Activated CD4-positive, alpha-beta memory T cell treated with anti-CD3 and anti-CD28 coated beads for 36 hours (primary cell): ENCODE measurements around the gene VCPKMT. TPM values are rescaled to one million over a fixed set of nuclear protein-coding genes. Genes with fewer than 3 reads are reported as not detected.
A peak's percentile ranks its signal among the peaks of the same experiment; 100 is the strongest.

Experiments
- CTCF ChIA-PET: fragments of 350-600 bp; sonication (Branson Sonifier 250); formaldehyde crosslinking; loops from one replicate; lab custom pipeline; 2021; ENCODE audit warnings: antibody characterized with exemption, inconsistent platforms; lab: Charles Lee
- POLR2A ChIA-PET: fragments of 350-600 bp; sonication (Branson Sonifier 250); formaldehyde crosslinking; loops from one replicate; lab custom pipeline; 2021; ENCODE audit warnings: antibody characterized with exemption; lab: Charles Lee
- DNase-seq: peaks from one replicate; pipeline ENCODE4 v3.0.0-alpha.2; 2020
- H3K27ac Mint-ChIP-seq: one replicate; pipeline ENCODE4 v1.8.0; 2021; ENCODE audit warnings: mixed read lengths
- H3K27me3 Mint-ChIP-seq: one replicate; pipeline ENCODE4 v1.8.0; 2021; ENCODE audit warnings: mixed read lengths
- H3K36me3 Mint-ChIP-seq: one replicate; pipeline ENCODE4 v1.8.0; 2021; ENCODE audit warnings: mixed read lengths
- H3K4me1 Mint-ChIP-seq: one replicate; pipeline ENCODE4 v1.8.0; 2021; ENCODE audit warnings: low read depth, mixed read lengths
- H3K4me3 Mint-ChIP-seq: one replicate; pipeline ENCODE4 v1.8.0; 2021; ENCODE audit warnings: mild to moderate bottlenecking, mixed read lengths
- H3K9me3 Mint-ChIP-seq: one replicate; pipeline ENCODE4 v1.8.0; 2021; ENCODE audit warnings: mixed read lengths
- intact Hi-C: fragments of 100-400 bp; cut with micrococcal nuclease; formaldehyde crosslinking; loops from one replicate; pipeline ENCODE4 v1.15.1; 2023
- total RNA-seq, 2 experiments: library from RNA; stranded (reverse); gene quantifications; one replicate each; pipeline ENCODE4 v1.2.3, GENCODE V29; 2021

Gene VCPKMT
- total RNA-seq, 2 experiments from 2014 or later, result 7.7 to 10.1 TPM

DNA sequence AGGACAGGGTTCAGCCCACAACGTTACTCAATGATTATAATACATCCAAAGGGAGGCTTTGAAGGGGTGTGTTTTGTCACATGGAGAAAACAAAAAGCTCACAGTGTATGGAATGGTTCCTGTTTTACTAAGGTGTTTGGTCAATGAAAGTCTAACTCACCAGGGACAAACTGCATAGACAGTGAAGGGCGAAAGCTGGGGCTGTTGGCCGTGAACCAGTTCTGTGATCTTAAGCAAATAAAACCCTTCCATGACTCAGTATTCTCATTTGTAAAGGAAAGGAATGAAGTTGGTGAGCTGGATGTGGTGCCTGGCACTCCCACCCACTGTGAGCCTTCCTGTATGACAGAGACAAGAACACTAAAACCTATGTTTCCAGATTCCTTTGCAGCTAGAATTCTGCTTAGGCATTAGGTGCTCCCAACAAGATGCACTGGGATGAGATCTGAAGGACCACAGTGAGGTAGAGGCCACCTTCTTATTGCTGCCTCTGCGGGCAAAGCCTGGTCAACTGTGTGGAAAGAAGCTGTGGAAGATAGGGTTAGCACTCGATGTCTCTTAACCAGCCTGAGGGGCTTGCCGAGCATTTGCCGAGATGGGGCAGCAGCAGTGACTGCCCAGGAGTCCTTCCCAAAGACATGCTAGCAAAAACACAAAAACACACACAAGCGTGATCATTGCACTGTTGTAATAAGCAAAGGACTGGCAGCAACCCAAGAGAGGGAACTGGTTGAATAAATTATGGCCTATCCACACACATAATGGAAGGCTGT lies 48.5 kb downstream of the VCPKMT start:
- peaks cover 75% of the 10 kb centered on the region for H3K4me1 Mint-ChIP-seq
- no peak overlapping the region for H3K4me3 Mint-ChIP-seq
- no peaks in the 10 kb centered on the region for H3K9me3 Mint-ChIP-seq
- CTCF ChIA-PET, result interaction anchor here (0.9 to 1.5 kb wide), 5 partner anchors 23 to 69 kb away, joined by 3 to 5 read pairs (median 3); no protein-coding TSS in a partner anchor
- H3K27ac Mint-ChIP-seq, result peak overlapping the region; percentile 53
- peaks cover 4% of the 10 kb centered on the region for H3K36me3 Mint-ChIP-seq
- POLR2A ChIA-PET, result interaction anchor here (0.9 to 2.7 kb wide), 3 partner anchors 14 to 205 kb away, joined by 4 to 27 read pairs (median 17); no protein-coding TSS in a partner anchor
- DNase-seq, result peak; percentile 56
- H3K27me3 Mint-ChIP-seq, result no peaks in the 10 kb centered on the region
- intact Hi-C loops, result no loop called here

DNA sequence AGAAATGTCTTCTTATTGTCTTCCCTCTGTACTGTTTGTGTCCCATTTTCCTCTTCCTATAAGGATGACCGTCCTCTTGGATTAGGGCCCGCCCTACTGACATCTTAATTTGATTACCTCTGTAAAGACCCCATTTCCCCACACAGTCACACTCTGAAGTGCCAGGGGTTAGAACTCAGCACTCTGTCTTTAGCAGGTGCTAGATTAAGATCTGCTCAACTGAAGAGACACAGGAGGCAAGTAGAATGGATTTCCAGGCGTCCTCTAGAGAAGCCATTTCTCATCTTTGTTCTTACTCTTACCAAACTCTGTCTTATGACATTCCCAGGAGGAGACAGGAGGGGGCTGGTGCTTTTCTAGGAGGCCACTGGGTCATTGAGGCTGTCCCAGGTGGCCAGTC lies 50.8 kb downstream of the VCPKMT start:
- Mint-ChIP-seq H3K9me3 (no peaks in the 10 kb centered on the region), H3K36me3 (peaks cover 10% of the 10 kb centered on the region), H3K4me1 (peaks cover 84% of the 10 kb centered on the region), H3K27me3 (no peaks in the 10 kb centered on the region), H3K4me3 (peak overlapping the region; percentile 53), H3K27ac (peak overlapping the region; percentile 91)
- ChIA-PET POLR2A (no interaction called here), CTCF (no interaction called here)
- no peak for DNase-seq
- intact Hi-C loops, result loop anchor here (1.0 kb wide), 6 partner anchors 18 to 197 kb away; no protein-coding TSS in a partner anchor

DNA sequence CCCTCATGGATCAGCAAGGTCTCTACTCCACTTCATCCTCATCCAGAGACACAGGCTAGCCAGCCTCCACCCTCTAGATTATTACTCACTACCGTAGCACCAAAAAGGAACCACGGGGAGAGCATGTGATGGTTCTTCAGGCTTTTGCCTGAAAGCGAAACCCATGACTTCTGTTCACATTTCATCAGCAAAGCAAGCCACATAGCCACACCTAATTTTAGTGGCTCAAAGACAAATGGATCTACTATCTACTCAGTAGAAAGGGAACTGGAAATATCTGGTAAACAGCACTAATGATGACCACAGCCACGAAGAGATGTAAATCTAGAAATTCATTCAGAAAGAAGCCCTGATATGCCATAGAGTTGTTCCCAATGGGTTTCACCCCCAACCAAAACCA lies 51.4 kb downstream of the VCPKMT start:
- Mint-ChIP-seq H3K27ac (peak overlapping the region; percentile 91), H3K36me3 (peaks cover 10% of the 10 kb centered on the region), H3K4me3 (peak overlapping the region; percentile 27), H3K4me1 (peaks cover 84% of the 10 kb centered on the region), H3K27me3 (no peaks in the 10 kb centered on the region), H3K9me3 (no peaks in the 10 kb centered on the region)
- intact Hi-C loops, result loop anchor here (1.0 to 5.0 kb wide), 7 partner anchors 18 to 443 kb away; partner anchors contain the start of genes MGAT2 and RPL36AL
- POLR2A ChIA-PET, result interaction anchor here (1.0 to 6.0 kb wide), 6 partner anchors 17 to 203 kb away, joined by 3 to 137 read pairs (median 43); no protein-coding TSS in a partner anchor
- CTCF ChIA-PET, result interaction anchor here (0.9 to 4.4 kb wide), 7 partner anchors 9 to 203 kb away, joined by 3 to 27 read pairs (median 4); no protein-coding TSS in a partner anchor
- peak; percentile 80 for DNase-seq

DNA sequence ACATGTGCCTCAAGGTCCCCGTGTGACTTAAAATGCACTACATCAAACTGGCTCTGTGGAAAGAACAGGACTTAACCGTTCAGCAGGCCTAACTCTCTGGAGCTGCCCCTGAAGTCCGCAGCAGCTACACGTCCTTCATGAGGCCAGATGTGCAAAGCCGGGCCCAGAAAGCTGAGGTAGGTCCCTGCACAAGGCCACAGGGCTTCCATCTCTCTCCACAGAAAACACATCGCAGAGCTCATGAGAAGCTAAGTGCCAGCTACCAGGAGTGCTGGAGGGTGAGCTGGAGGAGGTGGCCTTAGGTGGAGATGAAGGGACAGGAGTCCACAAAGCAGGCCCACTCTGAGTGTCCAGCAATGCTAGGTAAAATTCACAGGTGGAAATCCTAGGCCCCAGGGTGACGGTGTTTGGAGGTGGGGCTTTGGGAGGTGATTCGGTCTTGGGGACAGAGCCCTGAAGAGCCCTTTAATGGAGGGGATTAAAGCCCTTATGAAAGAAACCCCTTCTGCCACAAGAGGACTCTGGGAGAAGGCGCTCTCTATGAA lies 52.4 kb downstream of the VCPKMT start:
- Mint-ChIP-seq H3K36me3 (peaks cover 12% of the 10 kb centered on the region), H3K4me1 (peaks cover 85% of the 10 kb centered on the region), H3K9me3 (no peaks in the 10 kb centered on the region), H3K27ac (peak overlapping the region; percentile 91), H3K27me3 (no peaks in the 10 kb centered on the region), H3K4me3 (no peak overlapping the region)
- intact Hi-C loops, result loop anchor here (5.0 kb wide), 1 partner anchor 442 kb away; the partner anchor contains the start of genes MGAT2 and RPL36AL
- ChIA-PET POLR2A (interaction anchor here (0.9 to 6.0 kb wide), 8 partner anchors 18 to 202 kb away, joined by 3 to 137 read pairs (median 20); no protein-coding TSS in a partner anchor), CTCF (interaction anchor here (0.9 to 5.0 kb wide), 8 partner anchors 8 to 202 kb away, joined by 3 to 64 read pairs (median 4); no protein-coding TSS in a partner anchor)
- DNase-seq, result no peak

DNA sequence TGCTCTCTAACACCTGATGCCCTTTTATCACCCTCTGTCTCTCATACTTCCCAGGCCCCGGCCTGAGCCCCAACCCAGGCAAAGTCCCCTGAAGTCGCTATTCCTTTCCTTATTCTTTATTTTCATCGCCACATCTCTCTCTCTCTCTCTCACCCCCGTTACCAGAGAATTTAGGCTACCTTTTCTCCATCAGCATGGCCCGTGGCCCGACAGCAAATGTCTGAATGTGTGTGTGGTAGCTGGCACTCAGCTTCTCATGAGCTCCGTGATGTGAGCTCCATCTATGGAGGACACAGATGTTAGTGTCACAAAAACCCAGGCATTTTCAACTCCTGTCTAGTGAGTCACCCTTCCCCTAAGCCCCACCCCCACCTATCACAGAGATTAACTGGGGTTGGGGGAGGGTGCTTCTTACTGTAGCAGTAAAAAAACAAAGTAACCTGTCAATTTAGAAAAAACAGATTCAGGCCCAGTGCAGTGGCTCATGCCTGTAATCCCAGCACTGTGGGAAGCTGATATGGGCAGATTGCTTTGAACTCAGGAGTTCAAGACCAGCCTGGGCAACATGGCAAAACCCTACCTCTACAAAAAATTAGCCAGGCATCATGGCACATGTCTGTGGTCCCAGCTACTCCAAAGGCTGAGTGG lies 53.8 kb downstream of the VCPKMT start:
- intact Hi-C loops, result loop anchor here (1.0 to 5.0 kb wide), 6 partner anchors 41 to 440 kb away; partner anchors contain the start of genes MGAT2 and RPL36AL
- CTCF ChIA-PET, result interaction anchor here (0.6 to 5.0 kb wide), 23 partner anchors 8 to 210 kb away, joined by 3 to 64 read pairs (median 7); partner anchors contain the start of gene NEMF
- Mint-ChIP-seq H3K36me3 (peaks cover 10% of the 10 kb centered on the region), H3K27me3 (no peaks in the 10 kb centered on the region), H3K4me1 (peaks cover 84% of the 10 kb centered on the region), H3K9me3 (no peaks in the 10 kb centered on the region), H3K27ac (peak overlapping the region; percentile 99), H3K4me3 (peak overlapping the region; percentile 96)
- DNase-seq, result peak; percentile 92
- POLR2A ChIA-PET, result interaction anchor here (0.5 to 6.0 kb wide), 28 partner anchors 9 to 442 kb away, joined by 3 to 137 read pairs (median 6); partner anchors contain the start of genes ARF6, MGAT2, NEMF and RPL36AL

DNA sequence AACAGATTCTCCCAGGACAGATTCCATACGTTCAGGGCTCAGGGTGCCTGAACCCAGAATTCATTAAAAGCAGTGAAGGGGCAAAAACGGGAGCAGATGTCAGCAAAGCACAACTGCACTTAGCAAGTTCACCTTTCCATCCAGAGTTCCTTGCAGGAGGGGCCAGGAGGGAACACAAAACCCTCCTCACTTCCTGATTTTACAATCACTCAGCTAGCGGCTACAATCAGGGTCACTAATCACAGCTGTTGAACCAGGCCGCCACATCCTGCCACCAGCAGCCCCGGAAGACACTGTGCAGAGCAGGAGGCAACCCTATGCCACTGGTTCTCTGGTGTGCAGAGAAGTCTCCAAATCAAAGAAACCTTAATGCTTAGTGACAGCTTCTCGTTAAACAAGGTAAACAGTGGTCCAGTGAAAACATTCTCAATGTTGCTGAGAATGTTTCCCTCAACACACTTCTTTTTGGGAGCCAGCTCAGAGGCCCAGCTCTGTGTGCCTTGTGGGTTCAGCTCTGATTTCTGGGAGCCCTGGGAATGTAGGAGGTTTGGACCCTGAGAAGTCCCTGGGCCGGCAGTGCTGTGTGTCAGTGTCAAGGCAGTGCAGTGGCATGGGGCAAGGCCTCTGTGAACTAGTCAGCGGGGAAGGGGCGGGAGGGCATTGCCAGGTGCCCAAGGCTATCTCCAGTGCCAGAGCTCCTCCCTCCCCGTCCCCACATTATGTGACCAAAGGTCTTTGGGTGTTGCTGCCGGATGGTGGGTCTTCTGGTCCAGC lies 54.5 kb downstream of the VCPKMT start:
- peak overlapping the region; percentile 99 for H3K27ac Mint-ChIP-seq
- no peaks in the 10 kb centered on the region for H3K9me3 Mint-ChIP-seq
- POLR2A ChIA-PET, result interaction anchor here (0.5 to 6.0 kb wide), 26 partner anchors 9 to 441 kb away, joined by 3 to 137 read pairs (median 8); partner anchors contain the start of genes ARF6, MGAT2, NEMF and RPL36AL
- peaks cover 81% of the 10 kb centered on the region for H3K4me1 Mint-ChIP-seq
- H3K27me3 Mint-ChIP-seq, result no peaks in the 10 kb centered on the region
- intact Hi-C loops, result loop anchor here (1.0 to 5.0 kb wide), 6 partner anchors 41 to 440 kb away; partner anchors contain the start of genes MGAT2 and RPL36AL
- peak; percentile 85 for DNase-seq
- CTCF ChIA-PET, result interaction anchor here (0.6 to 5.0 kb wide), 23 partner anchors 8 to 209 kb away, joined by 3 to 64 read pairs (median 7); partner anchors contain the start of gene NEMF
- peaks cover 10% of the 10 kb centered on the region for H3K36me3 Mint-ChIP-seq
- peak overlapping the region; percentile 96 for H3K4me3 Mint-ChIP-seq

DNA sequence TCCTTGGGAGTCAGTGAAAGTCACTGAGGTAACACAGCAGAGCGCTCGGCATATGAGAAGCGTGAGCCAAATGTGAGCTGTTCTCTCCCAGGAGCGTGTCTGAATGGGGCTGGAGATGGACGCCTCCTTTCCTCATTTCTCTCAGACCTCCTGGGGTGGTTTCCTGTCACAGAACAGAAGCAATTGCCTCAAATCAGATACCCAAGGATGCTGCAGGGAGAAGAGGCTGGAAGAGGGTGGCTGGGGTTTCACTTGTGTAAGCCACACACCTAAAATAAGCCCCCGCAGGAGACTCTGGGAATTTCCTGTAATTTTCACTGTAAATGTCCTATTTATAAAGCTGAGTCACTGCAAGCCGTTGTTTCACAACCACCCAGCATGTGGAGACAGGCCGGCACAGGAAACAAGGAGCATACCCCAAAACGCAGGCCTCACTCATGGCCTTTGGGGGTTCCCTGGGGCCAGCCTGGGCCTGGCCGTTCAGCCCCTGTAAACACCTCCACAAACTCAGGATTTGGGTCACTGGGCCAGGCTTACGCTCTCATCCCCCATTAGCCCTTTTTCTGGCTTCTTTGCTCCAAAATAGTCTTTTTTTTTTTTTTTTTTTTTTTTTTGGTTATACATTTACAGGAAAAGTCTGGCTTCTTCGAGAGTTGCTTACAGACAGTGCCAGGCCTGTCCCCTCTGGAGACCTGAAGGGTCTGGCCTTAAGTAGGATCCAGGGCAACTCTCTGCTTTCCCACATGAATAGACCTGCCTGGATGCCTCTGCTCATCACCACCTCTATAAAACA lies 55.3 kb downstream of the VCPKMT start:
- Mint-ChIP-seq H3K4me1 (peaks cover 73% of the 10 kb centered on the region), H3K36me3 (peaks cover 10% of the 10 kb centered on the region), H3K9me3 (no peaks in the 10 kb centered on the region), H3K27me3 (no peaks in the 10 kb centered on the region), H3K27ac (peak overlapping the region; percentile 99), H3K4me3 (peak overlapping the region; percentile 96)
- CTCF ChIA-PET, result interaction anchor here (1.0 to 5.0 kb wide), 15 partner anchors 15 to 209 kb away, joined by 3 to 64 read pairs (median 9); partner anchors contain the start of gene NEMF
- intact Hi-C loops, result loop anchor here (5.0 kb wide), 1 partner anchor 439 kb away; the partner anchor contains the start of genes MGAT2 and RPL36AL
- peak; percentile 71 for DNase-seq
- POLR2A ChIA-PET, result interaction anchor here (1.0 to 6.0 kb wide), 21 partner anchors 8 to 440 kb away, joined by 3 to 137 read pairs (median 11); partner anchors contain the start of genes ARF6, MGAT2, NEMF and RPL36AL

DNA sequence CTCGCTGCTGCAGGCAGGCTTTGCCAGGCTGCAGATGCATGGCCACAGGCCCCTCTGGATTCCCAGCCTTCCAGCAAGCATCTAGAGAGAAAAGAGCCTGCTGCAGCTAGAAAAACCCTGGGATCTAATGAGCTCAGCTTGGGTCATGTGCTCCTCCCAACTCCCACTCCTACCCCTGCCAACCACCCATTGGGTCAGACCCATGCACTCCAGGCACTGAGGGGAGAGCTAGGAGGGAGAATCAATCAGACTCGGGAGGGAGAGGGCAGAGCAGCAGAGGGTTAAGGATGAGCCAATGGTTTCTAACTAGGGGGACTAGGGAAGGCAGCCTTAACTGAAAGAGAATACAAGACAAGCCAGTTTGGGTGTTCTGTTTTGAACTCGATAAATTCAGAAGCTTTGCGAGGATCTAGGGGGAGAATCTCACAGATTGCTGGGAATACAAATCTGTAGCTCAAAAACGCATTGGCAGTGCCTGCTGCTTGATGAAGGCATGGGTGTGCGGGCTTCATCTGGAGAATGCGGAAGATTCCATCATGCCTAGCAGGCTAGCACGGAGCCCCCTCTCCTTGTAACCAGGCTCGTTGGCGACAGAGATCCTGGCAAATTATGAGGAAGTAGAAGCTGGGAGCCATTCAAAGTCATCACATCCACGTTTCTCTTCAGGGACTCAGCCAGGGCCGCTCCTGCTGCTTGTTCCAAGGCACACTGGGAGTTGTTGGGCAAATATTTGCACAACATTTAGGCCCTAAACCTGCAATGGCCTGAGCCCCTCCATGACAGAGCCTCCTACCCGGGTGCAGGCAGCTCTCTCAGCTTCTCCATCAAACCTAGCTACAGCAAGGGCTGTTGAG lies 56.4 kb downstream of the VCPKMT start:
- Mint-ChIP-seq H3K36me3 (peaks cover 10% of the 10 kb centered on the region), H3K4me1 (peaks cover 63% of the 10 kb centered on the region), H3K27me3 (no peaks in the 10 kb centered on the region), H3K9me3 (no peaks in the 10 kb centered on the region), H3K27ac (peak overlapping the region; percentile 99), H3K4me3 (peak overlapping the region; percentile 96)
- ChIA-PET CTCF (interaction anchor here (1.2 to 5.0 kb wide), 7 partner anchors 14 to 208 kb away, joined by 3 to 64 read pairs (median 11); partner anchors contain the start of gene NEMF), POLR2A (interaction anchor here (1.0 to 6.0 kb wide), 5 partner anchors 20 to 152 kb away, joined by 3 to 137 read pairs (median 82); no protein-coding TSS in a partner anchor)
- no peak for DNase-seq
- intact Hi-C loops, result loop anchor here (5.0 kb wide), 1 partner anchor 438 kb away; the partner anchor contains the start of genes MGAT2 and RPL36AL
